Kidney tubule cell (primary cell): ENCODE results near the gene POLL.
A peak's percentile ranks its signal among the peaks of the same experiment; 100 is the strongest.

ENCODE experiments used
- DNase-seq: peaks from one replicate; pipeline ENCODE4 v3.0.0-alpha.2; 2018; ENCODE audit warnings: low spot score

The POLL gene

GRCh38 chr10:101560298-101561067, 27.6 kb downstream of the POLL start:
- DNase-seq, result no peak

- no peak for DNase-seq
Measured at GRCh38 chr10:101559596-101560297, 28.3 kb downstream of the POLL start.

- DNase-seq, result no peak
Measured at GRCh38 chr10:101558671-101559595, 29.1 kb downstream of the POLL start.

- DNase-seq, result no peak
Measured at GRCh38 chr10:101558204-101558603, 29.9 kb downstream of the POLL start.

GRCh38 chr10:101557541-101557940, 30.5 kb downstream of the POLL start:
- no peak for DNase-seq

- DNase-seq, result no peak
Measured at GRCh38 chr10:101552442-101552841, 35.6 kb downstream of the POLL start.

GRCh38 chr10:101550965-101551364, 37.1 kb downstream of the POLL start:
- no peak for DNase-seq

GRCh38 chr10:101545898-101546297, 42.2 kb downstream of the POLL start:
- no peak for DNase-seq

GRCh38 chr10:101538446-101538845, 49.6 kb downstream of the POLL start:
- DNase-seq, result no peak

GRCh38 chr10:101536800-101537199, 51.3 kb downstream of the POLL start:
- DNase-seq, result peak; percentile 21

GRCh38 chr10:101535949-101536348, 52.1 kb downstream of the POLL start:
- DNase-seq, result no peak

- no peak for DNase-seq
Measured at GRCh38 chr10:101529725-101530553, 58.1 kb downstream of the POLL start.

GRCh38 chr10:101529207-101529606, 58.9 kb downstream of the POLL start:
- DNase-seq, result no peak
